ENCODE measurements around the gene CDCA5.

GRCh38 chr11:65119670-65119995 is 35.8 kb upstream of the CDCA5 start:
- TF ChIP-seq, protein P1, sequence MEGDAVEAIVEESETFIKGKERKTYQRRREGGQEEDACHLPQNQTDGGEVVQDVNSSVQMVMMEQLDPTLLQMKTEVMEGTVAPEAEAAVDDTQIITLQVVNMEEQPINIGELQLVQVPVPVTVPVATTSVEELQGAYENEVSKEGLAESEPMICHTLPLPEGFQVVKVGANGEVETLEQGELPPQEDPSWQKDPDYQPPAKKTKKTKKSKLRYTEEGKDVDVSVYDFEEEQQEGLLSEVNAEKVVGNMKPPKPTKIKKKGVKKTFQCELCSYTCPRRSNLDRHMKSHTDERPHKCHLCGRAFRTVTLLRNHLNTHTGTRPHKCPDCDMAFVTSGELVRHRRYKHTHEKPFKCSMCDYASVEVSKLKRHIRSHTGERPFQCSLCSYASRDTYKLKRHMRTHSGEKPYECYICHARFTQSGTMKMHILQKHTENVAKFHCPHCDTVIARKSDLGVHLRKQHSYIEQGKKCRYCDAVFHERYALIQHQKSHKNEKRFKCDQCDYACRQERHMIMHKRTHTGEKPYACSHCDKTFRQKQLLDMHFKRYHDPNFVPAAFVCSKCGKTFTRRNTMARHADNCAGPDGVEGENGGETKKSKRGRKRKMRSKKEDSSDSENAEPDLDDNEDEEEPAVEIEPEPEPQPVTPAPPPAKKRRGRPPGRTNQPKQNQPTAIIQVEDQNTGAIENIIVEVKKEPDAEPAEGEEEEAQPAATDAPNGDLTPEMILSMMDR (conservative IDR thresholded peaks at IDR 0.05; ENCODE audit: low read depth, low read length) = no peak
- no peak for TF ChIP-seq EZH2 (IDR thresholded peaks at IDR 0.05; ENCODE audit: borderline replicate concordance, low read depth, low read length, poor library complexity, severe bottlenecking)
